ENCODE results near the gene RTN3.

Gene RTN3

GRCh38 chr11:63719001-63719400, 37.7 kb downstream of the RTN3 start:
- H3K4me1 ChIP-seq (ENCODE audit: insufficient read depth, poor library complexity, severe bottlenecking) = no peaks in the 10 kb centered on the region
- H3K27me3 ChIP-seq (ENCODE audit: insufficient read depth, poor library complexity, severe bottlenecking) = no peaks in the 10 kb centered on the region
- no peaks in the 10 kb centered on the region for H3K36me3 ChIP-seq (ENCODE audit: low read depth)
- ATAC-seq (ENCODE audit: low read depth) (no peak), DNase-seq (ENCODE audit: low spot score) (no peak)
- no peaks in the 10 kb centered on the region for H3K9me3 ChIP-seq (ENCODE audit: severe bottlenecking)
- no peak for TF ChIP-seq CTCF (IDR thresholded peaks at IDR 0.05; ENCODE audit: poor library complexity, severe bottlenecking)
- no peak overlapping the region for H3K4me3 ChIP-seq (ENCODE audit: severe bottlenecking)
- H3K27ac ChIP-seq (ENCODE audit: poor library complexity, severe bottlenecking) = no peak overlapping the region

- H3K9me3 ChIP-seq (ENCODE audit: severe bottlenecking) = no peaks in the 10 kb centered on the region
- H3K4me1 ChIP-seq (ENCODE audit: insufficient read depth, poor library complexity, severe bottlenecking) = no peaks in the 10 kb centered on the region
- H3K36me3 ChIP-seq (ENCODE audit: low read depth) = no peaks in the 10 kb centered on the region
- no peak overlapping the region for H3K27ac ChIP-seq (ENCODE audit: poor library complexity, severe bottlenecking)
- H3K27me3 ChIP-seq (ENCODE audit: insufficient read depth, poor library complexity, severe bottlenecking) = no peaks in the 10 kb centered on the region
- H3K4me3 ChIP-seq (ENCODE audit: severe bottlenecking) = no peak overlapping the region
- no peak for TF ChIP-seq CTCF (IDR thresholded peaks at IDR 0.05; ENCODE audit: poor library complexity, severe bottlenecking)
- no peak for DNase-seq (ENCODE audit: low spot score)
- ATAC-seq (ENCODE audit: low read depth) = no peak
Observed at GRCh38 chr11:63719987-63720386, 38.7 kb downstream of the RTN3 start.

GRCh38 chr11:63720611-63721010, 39.3 kb downstream of the RTN3 start:
- Histone ChIP-seq H3K36me3 (ENCODE audit: low read depth) (no peaks in the 10 kb centered on the region), H3K4me1 (ENCODE audit: insufficient read depth, poor library complexity, severe bottlenecking) (no peaks in the 10 kb centered on the region), H3K4me3 (ENCODE audit: severe bottlenecking) (no peak overlapping the region), H3K27me3 (ENCODE audit: insufficient read depth, poor library complexity, severe bottlenecking) (no peaks in the 10 kb centered on the region), H3K9me3 (ENCODE audit: severe bottlenecking) (no peaks in the 10 kb centered on the region), H3K27ac (ENCODE audit: poor library complexity, severe bottlenecking) (no peak overlapping the region)
- no peak for TF ChIP-seq CTCF (IDR thresholded peaks at IDR 0.05; ENCODE audit: poor library complexity, severe bottlenecking)
- ATAC-seq (ENCODE audit: low read depth) (no peak), DNase-seq (ENCODE audit: low spot score) (no peak)

- no peak for TF ChIP-seq CTCF (IDR thresholded peaks at IDR 0.05; ENCODE audit: poor library complexity, severe bottlenecking)
- H3K27me3 ChIP-seq (ENCODE audit: insufficient read depth, poor library complexity, severe bottlenecking) = no peaks in the 10 kb centered on the region
- H3K27ac ChIP-seq (ENCODE audit: poor library complexity, severe bottlenecking) = no peak overlapping the region
- DNase-seq (ENCODE audit: low spot score) (no peak), ATAC-seq (ENCODE audit: low read depth) (no peak)
- H3K4me3 ChIP-seq (ENCODE audit: severe bottlenecking) = no peak overlapping the region
- H3K36me3 ChIP-seq (ENCODE audit: low read depth) = peaks cover 3% of the 10 kb centered on the region; the same call in 1 of the 2 replicates
- no peaks in the 10 kb centered on the region for H3K4me1 ChIP-seq (ENCODE audit: insufficient read depth, poor library complexity, severe bottlenecking)
- H3K9me3 ChIP-seq (ENCODE audit: severe bottlenecking) = no peaks in the 10 kb centered on the region
Observed at GRCh38 chr11:63729326-63729725, 48.0 kb downstream of the RTN3 start.

GRCh38 chr11:63736864-63737263, 55.6 kb downstream of the RTN3 start:
- H3K27ac ChIP-seq (ENCODE audit: poor library complexity, severe bottlenecking) = no peak overlapping the region
- no peaks in the 10 kb centered on the region for H3K9me3 ChIP-seq (ENCODE audit: severe bottlenecking)
- H3K27me3 ChIP-seq (ENCODE audit: insufficient read depth, poor library complexity, severe bottlenecking) = no peaks in the 10 kb centered on the region
- no peak for TF ChIP-seq CTCF (IDR thresholded peaks at IDR 0.05; ENCODE audit: poor library complexity, severe bottlenecking)
- H3K36me3 ChIP-seq (ENCODE audit: low read depth) = 0 out of 2 replicates have a peak, but pooled peaks cover 3% of the 10 kb centered on the region
- no peak for ATAC-seq (ENCODE audit: low read depth)
- DNase-seq (ENCODE audit: low spot score) = no peak
- no peak overlapping the region for H3K4me3 ChIP-seq (ENCODE audit: severe bottlenecking)
- H3K4me1 ChIP-seq (ENCODE audit: insufficient read depth, poor library complexity, severe bottlenecking) = no peaks in the 10 kb centered on the region
